Measurements from ENCODE around the gene ATP5F1E. TPM values are rescaled to one million over a fixed set of nuclear protein-coding genes. Genes with fewer than 3 reads are reported as not detected.

The ATP5F1E gene
- total RNA-seq, 1 donor from 2014 or later: 42.4 TPM

Other genes with a start within 250 kb of the ATP5F1E start
- under 0.01 TPM in 2 replicates for gene GNAS-AS1, start 181.4 kb downstream of the ATP5F1E start, total RNA-seq
- gene GNAS, start 179.6 kb downstream of the ATP5F1E start, total RNA-seq: 203 and 535 TPM in 2 replicates
- gene NELFCD, start 51.1 kb downstream of the ATP5F1E start, total RNA-seq: 51.3 and 59.8 TPM in 2 replicates
- 206 and 357 TPM in 2 replicates for gene CTSZ, start 25.1 kb downstream of the ATP5F1E start, total RNA-seq
- gene TUBB1, start 12.9 kb downstream of the ATP5F1E start, total RNA-seq: under 0.01 TPM in 1 of 2 replicates, not detected in the other
- gene PRELID3B, start 10.5 kb upstream of the ATP5F1E start, total RNA-seq: 66.8 and 93.3 TPM in 2 replicates
- under 0.01 and 0.13 TPM in 2 replicates for gene ZNF831, start 131.5 kb upstream of the ATP5F1E start, total RNA-seq